ENCODE measurements around the gene ALDH3B1. TPM values are rescaled to one million over a fixed set of nuclear protein-coding genes. Genes with fewer than 3 reads are reported as not detected.

ALDH3B1 gene
- total RNA-seq, 1 experiment from 2014 or later = 60.8 TPM

- DNase-seq (ENCODE audit: extremely low read depth, low read depth) = no peak
Measured at GRCh38 chr11:68012044-68012842, 2.1 kb downstream of the ALDH3B1 start.

GRCh38 chr11:68012843-68013610, 2.9 kb downstream of the ALDH3B1 start:
- DNase-seq (ENCODE audit: extremely low read depth, low read depth) = peak; percentile 92

- DNase-seq (ENCODE audit: extremely low read depth, low read depth) = no peak
Measured at GRCh38 chr11:68013611-68014156, 3.6 kb downstream of the ALDH3B1 start.

- peak; percentile 96 for DNase-seq (ENCODE audit: extremely low read depth, low read depth)
Measured at GRCh38 chr11:68014157-68014946, 4.2 kb downstream of the ALDH3B1 start.

GRCh38 chr11:68014947-68015447, 4.9 kb downstream of the ALDH3B1 start:
- DNase-seq (ENCODE audit: extremely low read depth, low read depth) = no peak

GRCh38 chr11:68015467-68015866, 5.3 kb downstream of the ALDH3B1 start:
- DNase-seq (ENCODE audit: extremely low read depth, low read depth) = no peak

- DNase-seq (ENCODE audit: extremely low read depth, low read depth) = no peak
Measured at GRCh38 chr11:68016161-68016903, 6.2 kb downstream of the ALDH3B1 start.

GRCh38 chr11:68016904-68017817, 7.0 kb downstream of the ALDH3B1 start:
- DNase-seq (ENCODE audit: extremely low read depth, low read depth) = no peak

GRCh38 chr11:68017980-68018729, 8.0 kb downstream of the ALDH3B1 start:
- no peak for DNase-seq (ENCODE audit: extremely low read depth, low read depth)

GRCh38 chr11:68018730-68019190, 8.6 kb downstream of the ALDH3B1 start:
- no peak for DNase-seq (ENCODE audit: extremely low read depth, low read depth)

GRCh38 chr11:68019486-68019885, 9.4 kb downstream of the ALDH3B1 start:
- no peak for DNase-seq (ENCODE audit: extremely low read depth, low read depth)

- DNase-seq (ENCODE audit: extremely low read depth, low read depth) = no peak
Measured at GRCh38 chr11:68020575-68020974, 10.4 kb downstream of the ALDH3B1 start.

- no peak for DNase-seq (ENCODE audit: extremely low read depth, low read depth)
Measured at GRCh38 chr11:68021167-68021787, 11.2 kb downstream of the ALDH3B1 start.

- no peak for DNase-seq (ENCODE audit: extremely low read depth, low read depth)
Measured at GRCh38 chr11:68022531-68022930, 12.4 kb downstream of the ALDH3B1 start.

- no peak for DNase-seq (ENCODE audit: extremely low read depth, low read depth)
Measured at GRCh38 chr11:68024508-68024907, 14.4 kb downstream of the ALDH3B1 start.

- DNase-seq (ENCODE audit: extremely low read depth, low read depth) = no peak
Measured at GRCh38 chr11:68025047-68025446, 14.9 kb downstream of the ALDH3B1 start.

- no peak for DNase-seq (ENCODE audit: extremely low read depth, low read depth)
Measured at GRCh38 chr11:68026391-68027105, 16.4 kb downstream of the ALDH3B1 start.

All from NCI-H460 (cell line).